ENCODE data around the gene PRUNE2.

DNA sequence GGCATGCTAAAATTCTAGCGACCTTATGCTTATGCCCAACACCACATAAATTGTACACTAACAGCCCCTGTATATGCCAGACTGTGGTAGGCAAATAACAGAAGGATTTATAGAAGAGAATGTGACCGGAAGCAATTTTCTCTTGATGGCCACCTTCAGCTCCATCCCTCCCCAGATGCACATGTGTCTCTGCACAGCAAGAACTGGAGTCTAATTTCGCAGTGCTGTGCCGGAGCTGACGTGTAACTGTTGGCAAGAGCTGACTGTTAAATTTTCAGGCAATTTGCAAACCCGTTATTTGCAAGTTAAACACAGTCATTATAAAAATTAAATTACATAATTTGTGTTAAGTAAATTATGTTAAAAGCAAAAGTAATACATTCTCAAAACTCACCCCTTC lies 93.3 kb downstream of the PRUNE2 start:
- TF ChIP-seq, protein P1, sequence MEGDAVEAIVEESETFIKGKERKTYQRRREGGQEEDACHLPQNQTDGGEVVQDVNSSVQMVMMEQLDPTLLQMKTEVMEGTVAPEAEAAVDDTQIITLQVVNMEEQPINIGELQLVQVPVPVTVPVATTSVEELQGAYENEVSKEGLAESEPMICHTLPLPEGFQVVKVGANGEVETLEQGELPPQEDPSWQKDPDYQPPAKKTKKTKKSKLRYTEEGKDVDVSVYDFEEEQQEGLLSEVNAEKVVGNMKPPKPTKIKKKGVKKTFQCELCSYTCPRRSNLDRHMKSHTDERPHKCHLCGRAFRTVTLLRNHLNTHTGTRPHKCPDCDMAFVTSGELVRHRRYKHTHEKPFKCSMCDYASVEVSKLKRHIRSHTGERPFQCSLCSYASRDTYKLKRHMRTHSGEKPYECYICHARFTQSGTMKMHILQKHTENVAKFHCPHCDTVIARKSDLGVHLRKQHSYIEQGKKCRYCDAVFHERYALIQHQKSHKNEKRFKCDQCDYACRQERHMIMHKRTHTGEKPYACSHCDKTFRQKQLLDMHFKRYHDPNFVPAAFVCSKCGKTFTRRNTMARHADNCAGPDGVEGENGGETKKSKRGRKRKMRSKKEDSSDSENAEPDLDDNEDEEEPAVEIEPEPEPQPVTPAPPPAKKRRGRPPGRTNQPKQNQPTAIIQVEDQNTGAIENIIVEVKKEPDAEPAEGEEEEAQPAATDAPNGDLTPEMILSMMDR (IDR thresholded peaks at IDR 0.05): no peak
- TF ChIP-seq POLR2A (IDR thresholded peaks at IDR 0.05): no peak

Data from adrenal gland (tissue), 5 donors.